Adrenal gland (tissue), 12 donors: ENCODE measurements around the gene MAGI1. TPM values are rescaled to one million over a fixed set of nuclear protein-coding genes. Genes with fewer than 3 reads are reported as not detected.

Source experiments
- DNase-seq, 7 donors: peaks; one replicate each; pipeline ENCODE4 v3.0.0-alpha.2; 2019 to 2020
- H3K27ac ChIP-seq, 5 donors: fragments of 200-600 bp; sonication (generic) in 4 of 5; 1 replicate in 3 of 5; 2 replicates in 2 of 5; pipeline versions ENCODE4 v1.5.1 to v1.8.0; 2016 to 2020; ENCODE audit warnings: mild to moderate bottlenecking in 1 of 5
- H3K27me3 ChIP-seq: fragments of 200-600 bp; 2 replicates; pipeline ENCODE4 v1.8.0; 2021
- H3K36me3 ChIP-seq, 2 donors: fragments of 200-600 bp; replicated peaks in 1 of 2; 1 replicate in 1 of 2; 2 replicates in 1 of 2; pipeline versions ENCODE4 v1.5.1 to v1.8.0; 2018 to 2022
- H3K4me1 ChIP-seq, 2 donors: fragments of 200-600 bp; replicated peaks in 1 of 2; 1 replicate in 1 of 2; 2 replicates in 1 of 2; pipeline versions ENCODE4 v1.5.1 to v1.8.0; 2018 to 2021
- H3K4me3 ChIP-seq, 4 donors: fragments of 200-600 bp; sonication (generic) in 3 of 4; one replicate each; pipeline ENCODE4 v1.5.1; 2016 to 2018
- H3K9me3 ChIP-seq, 3 donors: fragments of 200-600 bp; sonication (generic) in 1 of 3; replicated peaks in 1 of 3; 1 replicate in 2 of 3; 2 replicates in 1 of 3; pipeline versions ENCODE4 v1.5.1 to v1.8.0; 2016 to 2021
- CTCF ChIP-seq, 6 experiments: fragments of 450-650 bp in 4 of 6; fragments of 200-600 bp in 2 of 6; sonication (generic) in 1 of 6; IDR thresholded peaks; 1 replicate in 5 of 6; 2 replicates in 1 of 6; pipeline versions ENCODE4 v1.5.1 to v1.8.0; 2016 to 2021; ENCODE audit warnings: antibody characterized with exemption in 6 of 6, mild to moderate bottlenecking in 2 of 6, moderate library complexity in 1 of 6
- POLR2A ChIP-seq, 2 donors: fragments of 450-650 bp; IDR thresholded peaks; one replicate each; pipeline ENCODE4 v1.6.1; 2017; ENCODE audit warnings: antibody characterized with exemption in 2 of 2, mild to moderate bottlenecking in 2 of 2, moderate library complexity in 1 of 2
- WGBS, 4 donors: extraction: QIAGEN DNeasy Blood & Tissue Kit in 2 of 4; methylation state at CpG; one replicate each; pipeline versions ENCODE4 v1.1.5 to v1.1.7; 2013 to 2017; 5-methylcytosine and 5-hydroxymethylcytosine counted together
- intact Hi-C, 2 donors: fragments of 100-400 bp; cut with DNase I; formaldehyde crosslinking; loops; one replicate each; pipeline versions ENCODE4 v1.14.1 to v1.15.0; 2022 to 2023
- polyA plus RNA-seq, 3 donors: library from polyadenylated mRNA; stranded (reverse); fragments of 200-250 nt in 2 of 3; fragments of 350-450 nt in 1 of 3; fragmentation: Illumina TruSeq in 1 of 3; extraction: RNeasy Lipid Tissue Mini Kit (QIAGEN cat#74804) in 1 of 3; gene quantifications; one replicate each; pipeline ENCODE4 v1.2.3, GENCODE V29; 2013 to 2014
- total RNA-seq, 9 donors: library from RNA; depleted of rRNA in 4 of 9; stranded (reverse); fragments of >200 nt in 4 of 9; fragments of 120-200 nt in 1 of 9; fragmentation: NEBNext Ultra II Directional in 1 of 9; extraction: Animal tissue kit (Norgen Biotek cat#: 25700) in 1 of 9; gene quantifications; one replicate each; pipeline versions ENCODE4 v1.1.0 to v1.2.4, GENCODE V29; 2013 to 2023
- donor health status: healthy with polysubstance abuse.
- donor health status: Bipolar disorder and iron deficiency.
- donor health status: DM: yes; HTN: yes; CAD: no.
- donor health status: DM: no; HTN: no; CAD: no.
- donor health status: DM: no; HTN: no; CAD: no.
- donor health status: DM: yes; HTN: yes; CAD: no.

The MAGI1 gene
- total and polyA plus RNA-seq, 12 donors, result 4.8 to 31.6 (median 18.5) TPM

DNA sequence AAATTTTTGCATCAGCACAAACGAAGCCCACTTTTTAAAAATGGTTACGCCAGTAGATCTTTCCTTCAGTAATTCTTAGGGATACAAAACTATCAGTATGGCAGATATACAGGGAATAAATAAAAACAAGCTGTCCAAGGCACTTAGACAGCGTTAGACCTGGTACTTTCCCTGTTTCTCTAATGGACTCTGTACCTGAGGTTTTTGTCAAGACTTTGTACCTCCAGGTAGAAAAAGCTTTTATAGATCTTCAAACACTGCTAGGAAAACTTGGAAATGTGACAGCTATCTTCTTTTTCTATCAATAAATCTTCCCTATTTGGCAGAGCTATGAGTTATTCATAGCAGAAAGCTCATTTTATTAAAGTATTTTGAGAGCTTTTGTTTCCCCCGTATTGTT is 477.8 kb downstream of the MAGI1 start:
- Histone ChIP-seq H3K27me3 (no peaks in the 10 kb centered on the region), H3K9me3 (no peaks in the 10 kb centered on the region), H3K4me3 (no peak overlapping the region), H3K27ac (no peak overlapping the region), H3K4me1 (peaks cover 7 to 20% of the 10 kb centered on the region in 2 donors), H3K36me3 (no peaks in the 10 kb centered on the region)
- intact Hi-C loops, result no loop called here
- 79 to 84% (median 81%) methylated on average over 4 of the region's 4 CpGs for WGBS, 4 donors
- DNase-seq, result no peak
- no peak for TF ChIP-seq CTCF (IDR thresholded peaks at IDR 0.05)
- TF ChIP-seq POLR2A (IDR thresholded peaks at IDR 0.05), result no peak

GRCh38 chr3:65560133-65560532 is 478.6 kb downstream of the MAGI1 start:
- TF ChIP-seq POLR2A (IDR thresholded peaks at IDR 0.05), result no peak
- TF ChIP-seq CTCF (IDR thresholded peaks at IDR 0.05), result no peak

GRCh38 chr3:65559643-65560042 is 479.1 kb downstream of the MAGI1 start:
- DNase-seq, result no peak
- Histone ChIP-seq H3K9me3 (no peaks in the 10 kb centered on the region), H3K36me3 (no peaks in the 10 kb centered on the region), H3K4me3 (no peak overlapping the region), H3K27me3 (no peaks in the 10 kb centered on the region), H3K27ac (no peak overlapping the region), H3K4me1 (peaks cover 7 to 14% of the 10 kb centered on the region in 2 donors)
- WGBS, 4 donors, result 92 to 96% (median 94%) methylated on average over 10 of the region's 10 CpGs
- TF ChIP-seq CTCF (IDR thresholded peaks at IDR 0.05) (no peak), POLR2A (IDR thresholded peaks at IDR 0.05) (no peak)
- intact Hi-C loops, result no loop called here

More at GRCh38 chr3:65560133-65560532, 478.6 kb downstream of the MAGI1 start:
- DNase-seq, result no peak
- Histone ChIP-seq H3K27me3 (no peaks in the 10 kb centered on the region), H3K4me1 (peaks cover 7 to 19% of the 10 kb centered on the region in 2 donors), H3K27ac (no peak overlapping the region), H3K9me3 (no peaks in the 10 kb centered on the region), H3K36me3 (no peaks in the 10 kb centered on the region), H3K4me3 (no peak overlapping the region)
- 86 to 91% (median 90%) methylated on average over 5 of the region's 5 CpGs for WGBS, 4 donors
- intact Hi-C loops, result no loop called here

DNA sequence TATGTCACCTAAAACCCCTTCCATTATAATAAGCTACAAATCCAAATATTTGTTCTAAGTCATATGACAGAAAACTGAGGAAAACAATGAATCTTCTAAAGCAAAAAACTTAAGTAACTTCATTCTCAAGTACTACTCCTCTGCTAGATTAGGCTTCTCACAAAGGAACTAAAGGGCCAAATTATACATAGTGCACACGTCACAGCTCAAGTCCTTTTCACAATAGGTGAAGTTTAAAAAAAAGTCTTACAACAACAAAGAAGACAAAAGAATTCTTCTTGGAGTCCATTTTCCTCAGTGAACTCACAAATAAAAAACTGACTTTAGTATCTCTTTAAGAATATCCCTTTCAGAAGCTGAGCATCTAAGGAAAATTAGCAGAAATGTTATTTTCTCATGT is 479.9 kb downstream of the MAGI1 start:
- H3K27me3 ChIP-seq, result no peaks in the 10 kb centered on the region
- H3K27ac ChIP-seq, result no peak overlapping the region
- DNase-seq, result no peak
- no peaks in the 10 kb centered on the region for H3K36me3 ChIP-seq
- no peak overlapping the region for H3K4me3 ChIP-seq
- H3K4me1 ChIP-seq, result peaks cover 6 to 7% of the 10 kb centered on the region in 2 donors
- no peaks in the 10 kb centered on the region for H3K9me3 ChIP-seq
- 86 to 99% (median 92%) methylated on average over 1 of the region's 1 CpG for WGBS, 4 donors
- TF ChIP-seq POLR2A (IDR thresholded peaks at IDR 0.05) (no peak), CTCF (IDR thresholded peaks at IDR 0.05) (no peak)
- intact Hi-C loops, result no loop called here
